HL-60/S4 treated with retinoic acid at 250 ng/mL for 4 days and 3 days (cell line): ENCODE measurements around the gene TECPR1.

Source experiments
- in situ Hi-C: fragments of 300-500 bp; cut with MboI; formaldehyde crosslinking; loops from 2 replicates; pipeline ENCODE4 v1.7.0; 2022; ENCODE audit warnings: low sequenced_read_pairs

TECPR1 gene

GRCh38 chr7:98248156-98248555, 3.9 kb downstream of the TECPR1 start:
- in situ Hi-C loops = no loop called here

- in situ Hi-C loops = no loop called here
Measured at GRCh38 chr7:98244871-98245270, 7.2 kb downstream of the TECPR1 start.

GRCh38 chr7:98242934-98243333, 9.1 kb downstream of the TECPR1 start:
- in situ Hi-C loops = no loop called here

GRCh38 chr7:98242342-98242741, 9.7 kb downstream of the TECPR1 start:
- in situ Hi-C loops = no loop called here

GRCh38 chr7:98241674-98242241, 10.3 kb downstream of the TECPR1 start:
- in situ Hi-C loops = no loop called here

GRCh38 chr7:98240961-98241673, 10.9 kb downstream of the TECPR1 start:
- in situ Hi-C loops = no loop called here

- in situ Hi-C loops = no loop called here
Measured at GRCh38 chr7:98238976-98239375, 13.1 kb downstream of the TECPR1 start.

GRCh38 chr7:98238076-98238475, 14.0 kb downstream of the TECPR1 start:
- in situ Hi-C loops = no loop called here

GRCh38 chr7:98236355-98237185, 15.5 kb downstream of the TECPR1 start:
- in situ Hi-C loops = no loop called here

GRCh38 chr7:98235901-98236300, 16.1 kb downstream of the TECPR1 start:
- in situ Hi-C loops = no loop called here

GRCh38 chr7:98234429-98235147, 17.4 kb downstream of the TECPR1 start:
- in situ Hi-C loops = no loop called here

- in situ Hi-C loops = no loop called here
Measured at GRCh38 chr7:98233219-98234070, 18.6 kb downstream of the TECPR1 start.

- in situ Hi-C loops = no loop called here
Measured at GRCh38 chr7:98232799-98233198, 19.2 kb downstream of the TECPR1 start.

GRCh38 chr7:98232263-98232585, 19.8 kb downstream of the TECPR1 start:
- in situ Hi-C loops = no loop called here

GRCh38 chr7:98231493-98232262, 20.4 kb downstream of the TECPR1 start:
- in situ Hi-C loops = no loop called here

GRCh38 chr7:98230746-98231471, 21.1 kb downstream of the TECPR1 start:
- in situ Hi-C loops = no loop called here

GRCh38 chr7:98229991-98230745, 21.9 kb downstream of the TECPR1 start:
- in situ Hi-C loops = no loop called here

- in situ Hi-C loops = no loop called here
Measured at GRCh38 chr7:98229441-98229840, 22.6 kb downstream of the TECPR1 start.
